T47D (cell line): ENCODE data around the gene LZTFL1.

Experiments used
- DNase-seq, 2 experiments: peaks; one replicate each; pipeline versions ENCODE4 v3.0.0 to v3.0.0-alpha.2; 2011 to 2012; ENCODE audit warnings: low read depth in 1 of 2, low spot score in 1 of 2
- JUND ChIP-seq: IDR thresholded peaks from 2 replicates; pipeline ENCODE4 v1.6.1; 2012; ENCODE audit warnings: low read depth
- in situ Hi-C: cut with HindIII; loops from 2 replicates; pipeline ENCODE4 v1.10.0; 2016; ENCODE audit warnings: low sequenced_read_pairs, low pct_unique_long_range_greater_than_20kb

Gene LZTFL1

DNA sequence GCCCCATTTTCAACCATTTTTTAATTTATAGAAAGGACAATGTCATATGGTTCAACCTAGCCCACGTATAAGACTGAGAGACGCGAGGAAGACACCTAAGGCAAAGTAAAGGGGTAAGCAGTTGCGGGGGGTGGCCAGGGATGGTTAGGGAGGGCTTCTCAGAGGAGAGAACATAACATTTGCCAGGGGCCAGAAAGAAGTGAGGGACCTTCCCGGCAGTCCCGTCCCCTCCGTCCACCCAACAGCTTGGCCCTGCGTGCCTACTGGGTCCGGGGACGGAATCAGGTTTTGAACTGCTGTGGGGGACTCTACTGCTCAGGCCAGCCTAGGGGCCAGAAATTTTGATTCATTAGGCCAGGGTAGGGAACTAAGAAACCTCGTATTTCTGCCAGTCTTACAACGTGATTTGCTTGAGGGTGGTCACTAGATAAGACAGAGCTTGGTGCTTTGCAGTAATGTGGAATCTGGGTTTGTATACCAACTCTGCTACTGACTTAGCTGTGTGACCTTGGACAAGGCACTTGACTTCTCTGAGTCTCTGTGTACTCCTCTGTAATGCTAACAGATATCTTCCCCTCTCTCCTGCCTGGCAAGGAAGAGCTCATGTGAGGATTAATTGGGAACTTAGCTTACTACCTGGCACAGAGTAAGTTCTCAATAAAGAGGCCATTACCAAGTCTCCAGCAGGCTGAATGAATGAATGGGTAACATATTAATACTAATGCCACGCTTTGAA is 44.8 kb downstream of the LZTFL1 start:
- in situ Hi-C loops: no loop called here
- no peak for DNase-seq
- no peak for TF ChIP-seq JUND

DNA sequence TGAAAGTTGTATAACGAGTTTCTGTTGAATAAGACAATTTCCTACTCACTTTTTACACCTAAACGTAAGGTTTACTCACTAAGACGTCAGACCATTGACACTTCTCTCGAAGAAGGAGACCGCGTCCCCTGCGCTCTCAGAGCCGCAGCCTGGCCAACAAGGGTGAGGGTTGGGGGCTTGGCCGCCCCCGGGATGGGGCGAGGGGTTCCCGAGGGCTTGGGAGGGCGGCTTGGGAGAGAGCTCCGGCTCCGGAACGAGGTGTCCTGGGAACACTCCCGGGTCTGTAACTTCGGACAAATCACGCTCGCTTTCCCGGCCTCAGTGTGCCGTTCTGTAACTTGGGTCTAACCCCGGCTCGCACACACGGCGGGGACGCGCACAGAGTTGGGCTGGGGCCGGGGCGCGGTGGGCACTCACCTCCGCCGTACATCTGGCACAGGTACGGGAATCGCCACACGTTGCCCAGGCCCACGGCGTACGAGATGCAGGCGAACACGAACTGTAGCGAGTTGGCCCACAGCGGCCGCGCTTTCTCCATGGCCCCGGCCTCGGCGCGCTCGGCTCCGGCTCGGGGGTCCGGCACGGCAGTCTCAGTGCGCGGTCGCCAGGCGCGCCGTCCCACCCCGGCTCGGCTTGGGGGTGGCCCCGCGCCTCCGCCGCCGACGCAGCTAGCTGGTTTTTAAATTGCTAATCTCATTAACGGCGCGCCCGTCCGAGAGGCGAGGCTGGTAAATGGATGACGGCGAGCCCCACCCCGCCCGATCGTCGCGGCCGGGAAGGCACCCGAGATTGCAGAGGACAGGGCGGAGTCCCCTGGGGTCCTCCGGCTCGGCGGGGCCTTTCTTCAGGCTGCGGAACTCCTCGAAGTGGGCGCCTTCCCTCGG is 45.8 kb downstream of the LZTFL1 start, which contains the start of gene SLC6A20:
TSS of gene SLC6A20 (minus strand) at position 655 of the 884 bp plus-strand sequence. CDS start at position 538, 117 bp downstream.
- no peak for DNase-seq

DNA sequence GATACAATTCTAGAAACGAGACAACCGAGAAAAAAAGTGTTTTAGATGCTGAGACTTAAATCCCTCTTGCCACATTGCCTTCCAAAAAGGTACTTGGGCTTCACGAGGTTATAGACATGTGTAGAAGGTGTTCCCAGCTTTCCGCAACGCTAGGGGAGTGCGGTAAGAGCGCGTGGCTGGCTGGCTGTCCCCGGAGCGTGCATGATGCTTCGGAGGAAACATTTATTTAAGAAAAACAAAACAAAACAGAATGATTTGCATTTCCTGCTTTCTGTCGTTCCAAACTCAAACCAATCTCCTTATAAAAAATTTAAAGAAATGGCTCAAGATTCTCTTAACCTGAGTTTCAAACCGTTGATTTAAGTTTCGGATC is 46.4 kb downstream of the LZTFL1 start:
- in situ Hi-C loops: no loop called here
- no peak for TF ChIP-seq JUND
- DNase-seq: no peak

More for the DNA sequence above, 45.8 kb downstream of the LZTFL1 start, which contains the start of gene SLC6A20:
- in situ Hi-C loops: no loop called here
- no peak for TF ChIP-seq JUND

DNA sequence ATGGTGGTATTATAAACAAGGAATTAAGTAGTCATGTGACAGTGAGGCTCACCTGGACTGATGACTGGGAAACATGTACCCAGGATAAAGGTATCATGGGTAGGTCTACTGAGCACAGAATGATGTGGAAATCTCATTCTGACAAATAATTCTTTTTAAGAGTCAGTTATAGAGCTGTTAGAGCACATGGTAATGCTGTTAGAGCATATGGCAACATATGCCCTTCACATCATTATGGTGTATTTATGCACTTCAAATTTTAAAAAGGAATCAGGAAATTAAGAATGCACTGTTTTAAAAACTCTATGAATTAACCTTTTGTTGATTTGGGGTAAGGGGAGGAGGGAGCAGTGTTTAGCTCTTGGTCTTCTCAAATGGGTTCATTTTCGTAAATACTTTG is 47.3 kb downstream of the LZTFL1 start:
- TF ChIP-seq JUND: no peak
- in situ Hi-C loops: no loop called here
- DNase-seq: no peak

DNA sequence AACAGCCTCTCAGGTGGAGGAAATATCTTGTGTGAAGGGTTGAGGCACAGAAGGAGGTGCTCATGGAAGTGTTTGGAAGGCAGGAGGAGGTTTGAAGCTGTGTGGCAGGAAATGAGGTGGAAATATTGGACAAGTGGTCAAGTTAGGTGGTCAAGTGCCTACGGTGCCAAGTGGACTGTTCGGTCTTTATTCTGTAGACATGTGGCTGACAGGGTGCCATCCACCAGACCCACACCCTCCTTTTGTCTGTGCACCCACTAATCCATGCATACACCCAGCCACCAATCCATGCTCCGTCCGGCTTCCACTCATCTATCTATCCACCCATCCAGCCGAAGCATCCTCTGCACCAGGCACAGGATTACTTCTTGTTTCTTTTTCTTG is 47.8 kb downstream of the LZTFL1 start:
- TF ChIP-seq JUND: no peak
- in situ Hi-C loops: no loop called here
- no peak for DNase-seq

DNA sequence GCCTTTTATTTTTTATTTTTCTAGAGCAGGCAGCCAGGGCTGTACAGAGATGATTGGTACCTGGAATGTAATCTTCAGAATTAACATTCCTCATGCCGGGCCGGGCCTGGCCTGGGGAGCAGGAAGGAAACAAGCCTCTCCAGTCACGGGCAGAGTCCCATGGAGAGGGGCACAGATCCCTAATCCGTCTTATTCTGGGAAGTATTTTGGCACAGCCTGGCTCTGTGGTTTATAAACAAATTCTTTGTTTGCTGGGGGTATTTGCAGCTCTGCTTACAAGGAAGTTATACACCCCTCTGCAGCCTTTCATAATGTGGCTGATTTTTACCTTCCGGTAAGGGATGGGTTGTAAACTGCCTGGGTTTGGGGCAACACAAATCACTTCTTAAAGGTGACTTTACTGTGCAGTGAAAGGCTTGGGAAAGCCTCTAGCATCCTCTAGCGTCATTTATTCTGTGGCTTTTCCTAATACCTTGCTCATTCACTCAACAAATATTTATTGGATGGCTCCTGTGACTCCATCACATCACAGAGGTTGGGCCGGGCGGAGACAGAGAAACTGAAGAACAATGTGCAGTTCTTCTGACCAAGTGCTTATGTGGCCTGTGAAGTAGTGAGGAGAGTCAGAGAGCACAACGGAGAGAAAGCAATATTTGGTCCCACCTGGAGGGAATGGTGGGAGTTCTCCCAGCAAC is 48.3 kb downstream of the LZTFL1 start:
- DNase-seq: peak in 1 of 2 experiments; percentile 26
- TF ChIP-seq JUND: no peak
- in situ Hi-C loops: no loop called here

DNA sequence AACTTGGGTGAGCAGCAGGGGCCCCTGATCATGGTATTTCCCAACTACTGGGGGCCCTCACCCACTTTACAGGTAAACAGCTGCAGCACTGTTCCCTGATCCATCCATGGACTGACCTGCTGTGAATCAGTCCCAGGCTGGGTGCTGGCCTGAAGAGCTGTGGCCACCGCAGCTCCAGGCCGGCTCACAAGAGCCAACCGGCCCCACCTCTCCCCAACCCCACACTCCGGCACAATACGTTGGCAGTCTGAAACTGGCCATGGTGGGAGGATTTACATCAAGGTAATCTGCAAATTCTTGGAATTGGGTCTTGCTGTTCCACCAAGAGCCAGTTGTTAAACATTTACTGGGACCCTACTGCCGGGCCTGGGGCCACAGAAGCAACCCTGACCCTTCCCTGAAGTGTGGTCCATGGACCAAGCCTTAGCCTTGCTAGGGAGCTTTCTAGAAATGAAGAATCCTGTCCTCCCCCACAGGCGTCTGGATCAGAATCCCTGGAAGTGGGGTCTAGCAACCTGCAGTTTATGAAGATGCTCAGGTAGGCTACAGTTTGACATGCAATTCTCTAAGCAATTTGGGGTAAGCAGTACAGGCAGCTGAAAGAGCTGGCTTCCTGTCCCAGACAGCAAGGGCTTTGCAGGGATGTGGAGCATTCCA is 49.3 kb downstream of the LZTFL1 start:
- no peak for DNase-seq
- in situ Hi-C loops: no loop called here
- no peak for TF ChIP-seq JUND

DNA sequence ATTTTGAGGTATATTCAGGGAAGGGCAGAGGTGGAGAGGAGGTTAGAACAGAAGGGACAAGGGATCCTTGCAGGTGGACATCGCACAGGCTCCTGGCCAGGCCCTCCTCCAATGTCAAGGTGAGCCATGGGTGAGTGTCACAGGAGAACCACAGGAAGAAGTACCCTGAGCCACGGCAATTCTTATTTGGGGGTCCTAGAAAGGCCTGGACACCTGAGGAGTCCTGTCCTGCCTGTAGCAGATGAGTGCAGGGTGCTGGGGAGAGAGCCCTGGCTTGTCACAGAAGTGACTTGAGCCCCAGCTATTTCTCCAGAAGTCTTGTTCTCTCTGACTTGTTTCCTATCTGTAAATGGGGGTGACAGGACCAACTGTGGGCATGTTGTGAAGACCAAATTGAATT is 49.9 kb downstream of the LZTFL1 start:
- TF ChIP-seq JUND: no peak
- no peak for DNase-seq
- in situ Hi-C loops: no loop called here

DNA sequence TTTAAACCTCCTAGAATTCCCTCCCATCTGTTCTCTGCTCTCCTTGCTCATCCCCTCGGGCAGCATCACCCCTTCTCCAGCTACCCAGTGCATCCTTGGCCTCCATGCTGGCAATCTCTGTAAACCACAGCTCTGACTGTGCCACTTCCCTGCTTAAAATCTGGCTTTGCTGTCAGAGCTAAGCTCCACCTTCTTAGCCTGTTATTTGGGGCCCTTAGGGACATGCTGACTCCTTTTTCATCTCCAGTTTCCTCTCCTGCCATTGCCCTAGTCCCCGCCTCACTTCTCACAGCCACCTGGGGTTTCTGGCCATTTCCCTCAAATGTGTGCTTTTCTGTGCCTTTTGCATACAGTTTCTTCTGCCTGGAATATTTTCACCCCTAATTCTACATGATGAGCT is 51.3 kb downstream of the LZTFL1 start:
- DNase-seq: no peak
- no peak for TF ChIP-seq JUND
- in situ Hi-C loops: no loop called here

DNA sequence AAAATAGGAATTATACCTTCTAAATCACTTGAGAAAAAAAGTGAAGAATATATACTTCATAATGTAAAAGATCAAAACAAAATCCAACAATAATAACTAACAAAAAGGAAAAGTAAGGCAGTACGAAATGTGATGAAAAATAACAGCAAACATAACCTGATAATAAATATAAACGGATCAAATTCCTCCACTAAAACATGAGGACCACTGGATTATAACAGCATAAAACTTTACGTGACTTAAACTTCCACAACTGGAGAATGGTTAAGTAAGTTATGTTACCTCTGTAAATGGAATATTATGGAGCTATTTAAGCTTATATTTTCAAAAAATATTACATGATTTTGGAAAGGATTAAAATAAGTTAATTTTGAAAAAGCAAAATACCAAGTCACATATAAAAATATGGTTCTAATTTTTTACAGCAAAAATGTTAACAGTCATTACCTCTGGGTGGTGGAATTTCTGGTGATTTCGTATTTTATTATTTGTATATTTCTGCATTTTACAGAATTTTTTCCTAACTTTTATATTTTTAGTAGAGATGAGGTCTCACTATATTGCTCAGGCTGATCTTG is 52.6 kb downstream of the LZTFL1 start:
- no peak for TF ChIP-seq JUND
- in situ Hi-C loops: no loop called here
- no peak for DNase-seq

DNA sequence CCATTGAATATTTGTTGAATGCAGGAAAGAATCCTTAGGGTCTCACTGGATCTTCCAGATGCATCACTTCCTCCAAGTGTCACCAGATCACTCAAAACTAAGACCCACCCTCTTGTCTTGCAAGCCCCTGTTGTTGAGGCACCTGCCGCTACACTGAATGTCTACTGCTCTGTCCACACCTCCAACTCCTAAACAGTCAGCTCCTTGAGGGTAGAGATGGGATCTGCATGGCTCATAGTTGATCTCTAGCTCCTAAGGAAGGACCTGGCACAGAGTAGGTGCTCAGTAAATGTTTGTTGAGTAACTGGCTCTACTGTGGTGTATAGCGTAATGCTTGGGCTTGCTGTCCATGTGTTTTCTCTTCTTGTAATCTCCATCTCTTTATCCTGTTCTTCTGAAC is 54.4 kb downstream of the LZTFL1 start:
- TF ChIP-seq JUND: no peak
- in situ Hi-C loops: no loop called here
- no peak for DNase-seq
